GM23338 (cell line): ENCODE data around the gene RNF130. TPM values are rescaled to one million over a fixed set of nuclear protein-coding genes. Genes with fewer than 3 reads are reported as not detected.

ENCODE experiments used
- ATAC-seq: fragments of 200-7000 bp; cut with Tn5 transposase; 3 replicates; pipeline ENCODE4 v1.9.1; 2020
- DNase-seq: peaks from one replicate; pipeline ENCODE4 v3.0.0-alpha.2; 2015; ENCODE audit warnings: low spot score
- H2AFZ ChIP-seq: fragments of 200-600 bp; sonication (generic); 2 replicates; pipeline ENCODE4 v1.8.0; 2016; ENCODE audit warnings: antibody characterized with exemption, mild to moderate bottlenecking, moderate library complexity
- H3F3A ChIP-seq: fragments of 200-600 bp; sonication (generic); replicated peaks from 2 replicates; pipeline ENCODE4 v1.8.0; 2017; ENCODE audit warnings: antibody characterized with exemption, mixed run types, low read depth
- H3K27ac ChIP-seq: fragments of 200-600 bp; sonication (generic); 2 replicates; pipeline ENCODE4 v1.6.1; 2016; ENCODE audit warnings: low read depth
- H3K27me3 ChIP-seq: fragments of 200-600 bp; sonication (generic); 2 replicates; pipeline ENCODE4 v1.8.0; 2016; ENCODE audit warnings: mild to moderate bottlenecking, mixed run types, moderate library complexity; ENCODE audit not compliant: insufficient read depth
- H3K36me3 ChIP-seq: fragments of 200-600 bp; sonication (generic); 2 replicates; pipeline ENCODE4 v1.8.0; 2016; ENCODE audit warnings: mild to moderate bottlenecking; ENCODE audit not compliant: insufficient read depth
- H3K4me1 ChIP-seq: fragments of 200-600 bp; sonication (generic); 2 replicates; pipeline ENCODE4 v1.8.0; 2016; ENCODE audit warnings: mild to moderate bottlenecking, moderate library complexity; ENCODE audit not compliant: insufficient read depth
- H3K4me2 ChIP-seq: fragments of 200-600 bp; sonication (generic); 2 replicates; pipeline ENCODE4 v1.7.1; 2017; ENCODE audit warnings: mixed run types
- H3K4me3 ChIP-seq: fragments of 200-600 bp; sonication (generic); 2 replicates; pipeline ENCODE4 v1.6.1; 2016; ENCODE audit warnings: mixed run types
- H3K79me2 ChIP-seq: fragments of 200-600 bp; sonication (generic); replicated peaks from 2 replicates; pipeline ENCODE4 v1.8.0; 2017; ENCODE audit warnings: mild to moderate bottlenecking; ENCODE audit not compliant: insufficient read depth
- H3K9me2 ChIP-seq: fragments of 200-600 bp; sonication (generic); 2 replicates; pipeline ENCODE4 v1.8.0; 2017; ENCODE audit not compliant: insufficient read depth
- H4K20me1 ChIP-seq: fragments of 200-600 bp; sonication (generic); replicated peaks from 2 replicates; pipeline ENCODE4 v1.8.0; 2017; ENCODE audit warnings: mild to moderate bottlenecking; ENCODE audit not compliant: insufficient read depth
- H3K27ac Mint-ChIP-seq: 2 replicates; pipeline ENCODE4 v1.8.0; 2020; ENCODE audit warnings: inconsistent platforms, mild to moderate bottlenecking, moderate library complexity, mixed read lengths
- H3K27me3 Mint-ChIP-seq: 3 replicates; pipeline ENCODE4 v1.8.0; 2022; ENCODE audit warnings: low read depth, mild to moderate bottlenecking, moderate library complexity, mixed read lengths, inconsistent platforms; ENCODE audit not compliant: insufficient read depth, poor library complexity
- H3K36me3 Mint-ChIP-seq: 3 replicates; pipeline ENCODE4 v1.8.0; 2021; ENCODE audit warnings: low read depth, mild to moderate bottlenecking, inconsistent platforms, moderate library complexity, mixed read lengths
- H3K4me1 Mint-ChIP-seq: 3 replicates; pipeline ENCODE4 v1.8.0; 2020; ENCODE audit warnings: mild to moderate bottlenecking, inconsistent platforms, mixed read lengths
- H3K4me3 Mint-ChIP-seq: 3 replicates; pipeline ENCODE4 v1.8.0; 2021; ENCODE audit warnings: moderate library complexity, mild to moderate bottlenecking, inconsistent platforms, mixed read lengths
- H3K9me3 Mint-ChIP-seq: 3 replicates; pipeline ENCODE4 v1.8.0; 2020; ENCODE audit warnings: moderate library complexity, mild to moderate bottlenecking, inconsistent platforms, mixed read lengths
- CREB1 ChIP-seq: fragments of 250-450 bp; sonication (Bioruptor Pico); IDR thresholded peaks from 2 replicates; pipeline ENCODE4 v1.5.0; 2020; ENCODE audit warnings: low read depth, mild to moderate bottlenecking, moderate library complexity
- CTCF ChIP-seq, 2 experiments: fragments of 200-600 bp in 1 of 2; sonication (generic) in 1 of 2; conservative IDR thresholded peaks; 2 replicates each; pipeline versions ENCODE4 v1.5.1 to v1.6.1; 2016 to 2017; ENCODE audit warnings: antibody characterized with exemption in 2 of 2, low read depth in 2 of 2, mild to moderate bottlenecking in 2 of 2, moderate library complexity in 1 of 2
- EZH2 ChIP-seq: fragments of 200-600 bp; sonication (generic); IDR thresholded peaks from one replicate; pipeline ENCODE4 v1.8.0; 2017; ENCODE audit warnings: antibody characterized with exemption, mild to moderate bottlenecking, low read depth; ENCODE audit not compliant: unreplicated experiment
- EZH2phosphoT487 ChIP-seq: fragments of 200-600 bp; sonication (generic); IDR thresholded peaks from one replicate; pipeline ENCODE4 v1.8.1; 2018; ENCODE audit warnings: antibody characterized with exemption; ENCODE audit not compliant: unreplicated experiment
- JUNB ChIP-seq: IDR thresholded peaks from one replicate; pipeline ENCODE4 v1.6.1; 2016; ENCODE audit warnings: antibody characterized with exemption; ENCODE audit not compliant: unreplicated experiment
- NANOG ChIP-seq: IDR thresholded peaks from 2 replicates; pipeline ENCODE4 v1.6.1; 2016; ENCODE audit warnings: antibody characterized with exemption, borderline replicate concordance
- POLR2AphosphoS5 ChIP-seq: IDR thresholded peaks from 2 replicates; pipeline ENCODE4 v1.6.1; 2016; ENCODE audit warnings: antibody characterized with exemption, low read depth
- STAT1 ChIP-seq: IDR thresholded peaks from one replicate; pipeline ENCODE4 v1.6.1; 2016; ENCODE audit warnings: antibody characterized with exemption; ENCODE audit not compliant: unreplicated experiment
- ZNF114 ChIP-seq: fragments of 250-450 bp; sonication (Bioruptor Pico); IDR thresholded peaks from 2 replicates; pipeline ENCODE4 v1.5.0; 2020; ENCODE audit warnings: mild to moderate bottlenecking, moderate library complexity
- ZNF331 ChIP-seq: fragments of 250-450 bp; sonication (Bioruptor Pico); IDR thresholded peaks from 2 replicates; pipeline ENCODE4 v1.5.0; 2020; ENCODE audit warnings: low read depth, mild to moderate bottlenecking, moderate library complexity
- polyA plus RNA-seq: library from polyadenylated mRNA; unstranded; fragments of >200 nt; fragmentation: Nextera tagmentation; extraction: Ambion mirVana; gene quantifications from 2 replicates; pipeline ENCODE4 v1.2.1, GENCODE V29; 2016
- total RNA-seq: library from RNA; depleted of rRNA; stranded (reverse); fragments of >200 nt; shearing (Covaris generic); gene quantifications from 2 replicates; pipeline ENCODE4 v1.2.3, GENCODE V29; 2014
- TF ChIP-seq, protein P1 (sequence below): fragments of 250-450 bp; sonication (Bioruptor Pico); IDR thresholded peaks from 2 replicates; pipeline ENCODE4 v1.5.0; 2020; ENCODE audit warnings: mild to moderate bottlenecking, moderate library complexity
- TF ChIP-seq, protein P2 (sequence below): IDR thresholded peaks from one replicate; pipeline ENCODE4 v1.6.1; 2018; ENCODE audit warnings: antibody characterized with exemption; ENCODE audit not compliant: unreplicated experiment

RNF130 gene
- total and polyA plus RNA-seq, 2 experiments from 2014 or later, result 60.1 to 97.3 TPM

GRCh38 chr5:179953987-179954386 lies 117.6 kb downstream of the RNF130 start:
- TF ChIP-seq JUNB (no peak), CREB1 (CRISPR knock-in tag) (no peak), ZNF114 (no peak), NANOG (no peak), STAT1 (no peak), POLR2AphosphoS5 (no peak), EZH2phosphoT487 (no peak), EZH2 (no peak), CTCF (conservative IDR thresholded peaks at IDR 0.05; ENCODE audit: low read depth in 2 of 2) (no peak), ZNF331 (CRISPR knock-in tag) (no peak)
- TF ChIP-seq, protein P1, sequence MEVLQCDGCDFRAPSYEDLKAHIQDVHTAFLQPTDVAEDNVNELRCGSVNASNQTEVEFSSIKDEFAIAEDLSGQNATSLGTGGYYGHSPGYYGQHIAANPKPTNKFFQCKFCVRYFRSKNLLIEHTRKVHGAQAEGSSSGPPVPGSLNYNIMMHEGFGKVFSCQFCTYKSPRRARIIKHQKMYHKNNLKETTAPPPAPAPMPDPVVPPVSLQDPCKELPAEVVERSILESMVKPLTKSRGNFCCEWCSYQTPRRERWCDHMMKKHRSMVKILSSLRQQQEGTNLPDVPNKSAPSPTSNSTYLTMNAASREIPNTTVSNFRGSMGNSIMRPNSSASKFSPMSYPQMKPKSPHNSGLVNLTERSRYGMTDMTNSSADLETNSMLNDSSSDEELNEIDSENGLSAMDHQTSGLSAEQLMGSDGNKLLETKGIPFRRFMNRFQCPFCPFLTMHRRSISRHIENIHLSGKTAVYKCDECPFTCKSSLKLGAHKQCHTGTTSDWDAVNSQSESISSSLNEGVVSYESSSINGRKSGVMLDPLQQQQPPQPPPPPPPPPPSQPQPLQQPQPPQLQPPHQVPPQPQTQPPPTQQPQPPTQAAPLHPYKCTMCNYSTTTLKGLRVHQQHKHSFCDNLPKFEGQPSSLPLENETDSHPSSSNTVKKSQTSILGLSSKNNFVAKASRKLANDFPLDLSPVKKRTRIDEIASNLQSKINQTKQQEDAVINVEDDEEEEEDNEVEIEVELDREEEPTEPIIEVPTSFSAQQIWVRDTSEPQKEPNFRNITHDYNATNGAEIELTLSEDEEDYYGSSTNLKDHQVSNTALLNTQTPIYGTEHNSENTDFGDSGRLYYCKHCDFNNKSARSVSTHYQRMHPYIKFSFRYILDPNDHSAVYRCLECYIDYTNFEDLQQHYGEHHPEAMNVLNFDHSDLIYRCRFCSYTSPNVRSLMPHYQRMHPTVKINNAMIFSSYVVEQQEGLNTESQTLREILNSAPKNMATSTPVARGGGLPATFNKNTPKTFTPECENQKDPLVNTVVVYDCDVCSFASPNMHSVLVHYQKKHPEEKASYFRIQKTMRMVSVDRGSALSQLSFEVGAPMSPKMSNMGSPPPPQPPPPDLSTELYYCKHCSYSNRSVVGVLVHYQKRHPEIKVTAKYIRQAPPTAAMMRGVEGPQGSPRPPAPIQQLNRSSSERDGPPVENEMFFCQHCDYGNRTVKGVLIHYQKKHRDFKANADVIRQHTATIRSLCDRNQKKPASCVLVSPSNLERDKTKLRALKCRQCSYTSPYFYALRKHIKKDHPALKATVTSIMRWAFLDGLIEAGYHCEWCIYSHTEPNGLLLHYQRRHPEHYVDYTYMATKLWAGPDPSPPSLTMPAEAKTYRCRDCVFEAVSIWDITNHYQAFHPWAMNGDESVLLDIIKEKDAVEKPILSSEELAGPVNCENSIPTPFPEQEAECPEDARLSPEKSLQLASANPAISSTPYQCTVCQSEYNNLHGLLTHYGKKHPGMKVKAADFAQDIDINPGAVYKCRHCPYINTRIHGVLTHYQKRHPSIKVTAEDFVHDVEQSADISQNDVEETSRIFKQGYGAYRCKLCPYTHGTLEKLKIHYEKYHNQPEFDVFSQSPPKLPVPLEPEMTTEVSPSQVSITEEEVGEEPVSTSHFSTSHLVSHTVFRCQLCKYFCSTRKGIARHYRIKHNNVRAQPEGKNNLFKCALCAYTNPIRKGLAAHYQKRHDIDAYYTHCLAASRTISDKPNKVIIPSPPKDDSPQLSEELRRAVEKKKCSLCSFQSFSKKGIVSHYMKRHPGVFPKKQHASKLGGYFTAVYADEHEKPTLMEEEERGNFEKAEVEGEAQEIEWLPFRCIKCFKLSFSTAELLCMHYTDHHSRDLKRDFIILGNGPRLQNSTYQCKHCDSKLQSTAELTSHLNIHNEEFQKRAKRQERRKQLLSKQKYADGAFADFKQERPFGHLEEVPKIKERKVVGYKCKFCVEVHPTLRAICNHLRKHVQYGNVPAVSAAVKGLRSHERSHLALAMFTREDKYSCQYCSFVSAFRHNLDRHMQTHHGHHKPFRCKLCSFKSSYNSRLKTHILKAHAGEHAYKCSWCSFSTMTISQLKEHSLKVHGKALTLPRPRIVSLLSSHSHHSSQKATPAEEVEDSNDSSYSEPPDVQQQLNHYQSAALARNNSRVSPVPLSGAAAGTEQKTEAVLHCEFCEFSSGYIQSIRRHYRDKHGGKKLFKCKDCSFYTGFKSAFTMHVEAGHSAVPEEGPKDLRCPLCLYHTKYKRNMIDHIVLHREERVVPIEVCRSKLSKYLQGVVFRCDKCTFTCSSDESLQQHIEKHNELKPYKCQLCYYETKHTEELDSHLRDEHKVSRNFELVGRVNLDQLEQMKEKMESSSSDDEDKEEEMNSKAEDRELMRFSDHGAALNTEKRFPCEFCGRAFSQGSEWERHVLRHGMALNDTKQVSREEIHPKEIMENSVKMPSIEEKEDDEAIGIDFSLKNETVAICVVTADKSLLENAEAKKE (CRISPR knock-in tag), result no peak
- TF ChIP-seq, protein P2, sequence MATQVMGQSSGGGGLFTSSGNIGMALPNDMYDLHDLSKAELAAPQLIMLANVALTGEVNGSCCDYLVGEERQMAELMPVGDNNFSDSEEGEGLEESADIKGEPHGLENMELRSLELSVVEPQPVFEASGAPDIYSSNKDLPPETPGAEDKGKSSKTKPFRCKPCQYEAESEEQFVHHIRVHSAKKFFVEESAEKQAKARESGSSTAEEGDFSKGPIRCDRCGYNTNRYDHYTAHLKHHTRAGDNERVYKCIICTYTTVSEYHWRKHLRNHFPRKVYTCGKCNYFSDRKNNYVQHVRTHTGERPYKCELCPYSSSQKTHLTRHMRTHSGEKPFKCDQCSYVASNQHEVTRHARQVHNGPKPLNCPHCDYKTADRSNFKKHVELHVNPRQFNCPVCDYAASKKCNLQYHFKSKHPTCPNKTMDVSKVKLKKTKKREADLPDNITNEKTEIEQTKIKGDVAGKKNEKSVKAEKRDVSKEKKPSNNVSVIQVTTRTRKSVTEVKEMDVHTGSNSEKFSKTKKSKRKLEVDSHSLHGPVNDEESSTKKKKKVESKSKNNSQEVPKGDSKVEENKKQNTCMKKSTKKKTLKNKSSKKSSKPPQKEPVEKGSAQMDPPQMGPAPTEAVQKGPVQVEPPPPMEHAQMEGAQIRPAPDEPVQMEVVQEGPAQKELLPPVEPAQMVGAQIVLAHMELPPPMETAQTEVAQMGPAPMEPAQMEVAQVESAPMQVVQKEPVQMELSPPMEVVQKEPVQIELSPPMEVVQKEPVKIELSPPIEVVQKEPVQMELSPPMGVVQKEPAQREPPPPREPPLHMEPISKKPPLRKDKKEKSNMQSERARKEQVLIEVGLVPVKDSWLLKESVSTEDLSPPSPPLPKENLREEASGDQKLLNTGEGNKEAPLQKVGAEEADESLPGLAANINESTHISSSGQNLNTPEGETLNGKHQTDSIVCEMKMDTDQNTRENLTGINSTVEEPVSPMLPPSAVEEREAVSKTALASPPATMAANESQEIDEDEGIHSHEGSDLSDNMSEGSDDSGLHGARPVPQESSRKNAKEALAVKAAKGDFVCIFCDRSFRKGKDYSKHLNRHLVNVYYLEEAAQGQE, result no peak
- H3K4me1 Mint-ChIP-seq, result no peaks in the 10 kb centered on the region

More at GRCh38 chr5:179953987-179954386, 117.6 kb downstream of the RNF130 start:
- no peak overlapping the region for H3K4me2 ChIP-seq
- ATAC-seq, result no peak
- H3K4me1 ChIP-seq, result no peaks in the 10 kb centered on the region
- H3K27me3 Mint-ChIP-seq, result no peaks in the 10 kb centered on the region
- no peak overlapping the region for H2AFZ ChIP-seq
- no peaks in the 10 kb centered on the region for H3K79me2 ChIP-seq
- no peaks in the 10 kb centered on the region for H3F3A ChIP-seq
- H3K4me3 ChIP-seq, result no peak overlapping the region
- H3K27ac ChIP-seq, result no peak overlapping the region
- no peak overlapping the region for H3K27ac Mint-ChIP-seq
- no peaks in the 10 kb centered on the region for H3K27me3 ChIP-seq
- H3K36me3 Mint-ChIP-seq, result peaks cover 9% of the 10 kb centered on the region; the same call in 2 of the 3 replicates
- no peaks in the 10 kb centered on the region for H3K9me3 Mint-ChIP-seq
- 0 out of 2 replicates have a peak, but pooled peaks cover 3% of the 10 kb centered on the region for H3K36me3 ChIP-seq
- DNase-seq, result no peak
- no peaks in the 10 kb centered on the region for H3K9me2 ChIP-seq
- H3K4me3 Mint-ChIP-seq, result no peak overlapping the region
- 0 out of 2 replicates have a peak, but pooled peaks cover 5% of the 10 kb centered on the region for H4K20me1 ChIP-seq
